Fibroblast of skin of left quadriceps (primary cell): Measurements from ENCODE around the gene CDHR2.

Experiments used
- DNase-seq, 2 experiments: peaks; one replicate each; pipeline ENCODE4 v3.0.0-alpha.2; 2013; ENCODE audit warnings: low read depth in 2 of 2

The CDHR2 gene

GRCh38 chr5:176619569-176620332 is 70.6 kb downstream of the CDHR2 start:
- no peak for DNase-seq

- DNase-seq, result no peak
These were observed 71.3 kb downstream of the CDHR2 start for GRCh38 chr5:176620333-176620981.

- DNase-seq, result no peak
These were observed 72.5 kb downstream of the CDHR2 start for GRCh38 chr5:176621661-176622079.

- DNase-seq, result no peak
These were observed 75.0 kb downstream of the CDHR2 start for GRCh38 chr5:176624142-176624541.

- DNase-seq, result no peak
These were observed 75.8 kb downstream of the CDHR2 start for GRCh38 chr5:176624938-176625337.

- no peak for DNase-seq
These were observed 76.4 kb downstream of the CDHR2 start for GRCh38 chr5:176625512-176625911.

- DNase-seq, result no peak
These were observed 77.1 kb downstream of the CDHR2 start for GRCh38 chr5:176625966-176626875.

- DNase-seq, result no peak
These were observed 77.7 kb downstream of the CDHR2 start for GRCh38 chr5:176626876-176627236.

GRCh38 chr5:176627582-176627981 is 78.4 kb downstream of the CDHR2 start:
- DNase-seq, result no peak

GRCh38 chr5:176628406-176629228 is 79.5 kb downstream of the CDHR2 start:
- no peak for DNase-seq

- no peak for DNase-seq
These were observed 80.2 kb downstream of the CDHR2 start for GRCh38 chr5:176629317-176629852.

GRCh38 chr5:176629853-176630680 is 80.9 kb downstream of the CDHR2 start, which contains the start of the genes EIF4E1B and SNCB:
Gene EIF4E1B (plus strand): TSS chr5:176630675. CDS start chr5:176642788, 12,113 bp downstream.
Gene SNCB (minus strand): TSS chr5:176630534. CDS start chr5:176629654, 880 bp downstream.
- DNase-seq, result no peak

GRCh38 chr5:176630681-176631222 is 81.6 kb downstream of the CDHR2 start:
- no peak for DNase-seq

- DNase-seq, result no peak
These were observed 82.5 kb downstream of the CDHR2 start for GRCh38 chr5:176631383-176632200.

GRCh38 chr5:176632745-176633144 is 83.6 kb downstream of the CDHR2 start:
- no peak for DNase-seq

- no peak for DNase-seq
These were observed 84.5 kb downstream of the CDHR2 start for GRCh38 chr5:176633598-176633997.

- no peak for DNase-seq
These were observed 87.3 kb downstream of the CDHR2 start for GRCh38 chr5:176636426-176636825.

- no peak for DNase-seq
These were observed 88.4 kb downstream of the CDHR2 start for GRCh38 chr5:176637556-176637955.

- no peak for DNase-seq
These were observed 89.3 kb downstream of the CDHR2 start for GRCh38 chr5:176638437-176638836.
